ENCODE results near the gene FKBP15.

FKBP15 gene

GRCh38 chr9:113221003-113221799 is at the start of gene FKBP15, which contains the start of gene SLC31A1:
Gene FKBP15 (minus strand): TSS chr9:113221277. CDS start chr9:113221243, 34 bp downstream.
Gene SLC31A1 (plus strand): TSS chr9:113221544. CDS start chr9:113256149, 34,605 bp downstream.
- DNase-seq (ENCODE audit: low spot score) = peak; percentile 99

DNA sequence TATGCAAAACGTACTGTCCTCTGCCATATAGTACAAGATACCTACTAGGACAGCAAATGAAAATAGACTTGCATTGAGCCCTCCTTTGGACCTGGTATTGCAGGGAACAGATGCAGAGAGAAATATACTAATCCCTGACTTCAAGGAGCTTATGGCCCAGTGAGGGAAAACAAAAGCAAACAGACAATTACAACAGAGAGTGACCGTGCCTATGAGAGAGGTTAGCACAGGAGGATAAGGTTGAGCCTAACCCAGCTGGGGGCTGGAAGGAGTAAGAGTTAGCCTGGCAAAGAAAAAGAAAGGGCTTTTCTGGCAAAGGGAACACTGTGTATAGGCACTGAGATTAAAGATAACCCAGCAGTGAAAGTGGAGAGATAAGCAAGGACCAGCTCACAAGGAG is 48.8 kb upstream of the FKBP15 start:
- DNase-seq (ENCODE audit: low spot score) = no peak
- TF ChIP-seq, protein P1, sequence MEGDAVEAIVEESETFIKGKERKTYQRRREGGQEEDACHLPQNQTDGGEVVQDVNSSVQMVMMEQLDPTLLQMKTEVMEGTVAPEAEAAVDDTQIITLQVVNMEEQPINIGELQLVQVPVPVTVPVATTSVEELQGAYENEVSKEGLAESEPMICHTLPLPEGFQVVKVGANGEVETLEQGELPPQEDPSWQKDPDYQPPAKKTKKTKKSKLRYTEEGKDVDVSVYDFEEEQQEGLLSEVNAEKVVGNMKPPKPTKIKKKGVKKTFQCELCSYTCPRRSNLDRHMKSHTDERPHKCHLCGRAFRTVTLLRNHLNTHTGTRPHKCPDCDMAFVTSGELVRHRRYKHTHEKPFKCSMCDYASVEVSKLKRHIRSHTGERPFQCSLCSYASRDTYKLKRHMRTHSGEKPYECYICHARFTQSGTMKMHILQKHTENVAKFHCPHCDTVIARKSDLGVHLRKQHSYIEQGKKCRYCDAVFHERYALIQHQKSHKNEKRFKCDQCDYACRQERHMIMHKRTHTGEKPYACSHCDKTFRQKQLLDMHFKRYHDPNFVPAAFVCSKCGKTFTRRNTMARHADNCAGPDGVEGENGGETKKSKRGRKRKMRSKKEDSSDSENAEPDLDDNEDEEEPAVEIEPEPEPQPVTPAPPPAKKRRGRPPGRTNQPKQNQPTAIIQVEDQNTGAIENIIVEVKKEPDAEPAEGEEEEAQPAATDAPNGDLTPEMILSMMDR (IDR thresholded peaks at IDR 0.05) = no peak
- no peak overlapping the region for H3K4me3 ChIP-seq
- H3K27ac ChIP-seq = no peak overlapping the region

More at GRCh38 chr9:113221003-113221799, at the start of gene FKBP15, which contains the start of gene SLC31A1:
- TF ChIP-seq, protein P1 (IDR thresholded peaks at IDR 0.05) = no peak
- Histone ChIP-seq H3K4me3 (peak within 1 kb of the TSS; percentile 86), H3K27ac (peak within 1 kb of the TSS; percentile 78 to 88)

- no peak for DNase-seq (ENCODE audit: low spot score)
- TF ChIP-seq, protein P1 (IDR thresholded peaks at IDR 0.05) = no peak
- H3K27ac ChIP-seq = no peak overlapping the region
Measured at GRCh38 chr9:113269355-113269754, 48.3 kb upstream of the FKBP15 start.

GRCh38 chr9:113267911-113268566 is 47.0 kb upstream of the FKBP15 start:
- TF ChIP-seq, protein P1 (IDR thresholded peaks at IDR 0.05) = no peak
- DNase-seq (ENCODE audit: low spot score) = no peak
- Histone ChIP-seq H3K27ac (no peak overlapping the region), H3K4me3 (no peak overlapping the region)

More at GRCh38 chr9:113269355-113269754, 48.3 kb upstream of the FKBP15 start:
- no peak overlapping the region for H3K4me3 ChIP-seq

GRCh38 chr9:113266174-113266573 is 45.1 kb upstream of the FKBP15 start:
- TF ChIP-seq, protein P1 (IDR thresholded peaks at IDR 0.05) = no peak
- DNase-seq (ENCODE audit: low spot score) = no peak
- Histone ChIP-seq H3K4me3 (no peak overlapping the region), H3K27ac (no peak overlapping the region)

- TF ChIP-seq, protein P1 (IDR thresholded peaks at IDR 0.05) = no peak
- Histone ChIP-seq H3K4me3 (no peak overlapping the region), H3K27ac (no peak overlapping the region)
- no peak for DNase-seq (ENCODE audit: low spot score)
Measured at GRCh38 chr9:113261917-113262671, 41.0 kb upstream of the FKBP15 start.
